ENCODE data around the gene GNAS-AS1. TPM values are rescaled to one million over a fixed set of nuclear protein-coding genes. Genes with fewer than 3 reads are reported as not detected.

Gene GNAS-AS1
- total RNA-seq, 1 donor from 2014 or later: 1.5 TPM

- TF ChIP-seq CTCF (IDR thresholded peaks at IDR 0.05): no peak
- no peaks in the 10 kb centered on the region for H3K9me3 Mint-ChIP-seq (ENCODE audit: unreplicated experiment)
- H3K27ac Mint-ChIP-seq (ENCODE audit: unreplicated experiment): no peak overlapping the region
- peaks cover 13% of the 10 kb centered on the region for H3K4me1 Mint-ChIP-seq (ENCODE audit: unreplicated experiment)
- H3K4me3 Mint-ChIP-seq (ENCODE audit: unreplicated experiment): no peak overlapping the region
- H3K36me3 Mint-ChIP-seq (ENCODE audit: unreplicated experiment): no peaks in the 10 kb centered on the region
- no peak for DNase-seq (ENCODE audit: extremely low spot score, unreplicated experiment)
- peaks cover 3% of the 10 kb centered on the region for H3K27me3 Mint-ChIP-seq (ENCODE audit: unreplicated experiment)
These were observed 33.6 kb downstream of the GNAS-AS1 start for GRCh38 chr20:58816957-58817651.

GRCh38 chr20:58816051-58816450 is 34.7 kb downstream of the GNAS-AS1 start:
- Mint-ChIP-seq H3K36me3 (ENCODE audit: unreplicated experiment) (no peaks in the 10 kb centered on the region), H3K9me3 (ENCODE audit: unreplicated experiment) (no peaks in the 10 kb centered on the region), H3K4me3 (ENCODE audit: unreplicated experiment) (no peak overlapping the region), H3K4me1 (ENCODE audit: unreplicated experiment) (peaks cover 13% of the 10 kb centered on the region), H3K27me3 (ENCODE audit: unreplicated experiment) (peaks cover 6% of the 10 kb centered on the region), H3K27ac (ENCODE audit: unreplicated experiment) (no peak overlapping the region)
- DNase-seq (ENCODE audit: extremely low spot score, unreplicated experiment): no peak
- no peak for TF ChIP-seq CTCF (IDR thresholded peaks at IDR 0.05)

- TF ChIP-seq CTCF (IDR thresholded peaks at IDR 0.05): no peak
- H3K27ac Mint-ChIP-seq (ENCODE audit: unreplicated experiment): no peak overlapping the region
- no peak for DNase-seq (ENCODE audit: extremely low spot score, unreplicated experiment)
- H3K36me3 Mint-ChIP-seq (ENCODE audit: unreplicated experiment): no peaks in the 10 kb centered on the region
- peaks cover 13% of the 10 kb centered on the region for H3K4me1 Mint-ChIP-seq (ENCODE audit: unreplicated experiment)
- no peaks in the 10 kb centered on the region for H3K9me3 Mint-ChIP-seq (ENCODE audit: unreplicated experiment)
- peaks cover 6% of the 10 kb centered on the region for H3K27me3 Mint-ChIP-seq (ENCODE audit: unreplicated experiment)
- no peak overlapping the region for H3K4me3 Mint-ChIP-seq (ENCODE audit: unreplicated experiment)
These were observed 35.3 kb downstream of the GNAS-AS1 start for GRCh38 chr20:58815448-58815847.

- no peaks in the 10 kb centered on the region for H3K36me3 Mint-ChIP-seq (ENCODE audit: unreplicated experiment)
- H3K27me3 Mint-ChIP-seq (ENCODE audit: unreplicated experiment): peaks cover 6% of the 10 kb centered on the region
- H3K4me1 Mint-ChIP-seq (ENCODE audit: unreplicated experiment): peaks cover 3% of the 10 kb centered on the region
- no peak overlapping the region for H3K27ac Mint-ChIP-seq (ENCODE audit: unreplicated experiment)
- no peak for TF ChIP-seq CTCF (IDR thresholded peaks at IDR 0.05)
- H3K9me3 Mint-ChIP-seq (ENCODE audit: unreplicated experiment): no peaks in the 10 kb centered on the region
- H3K4me3 Mint-ChIP-seq (ENCODE audit: unreplicated experiment): no peak overlapping the region
- no peak for DNase-seq (ENCODE audit: extremely low spot score, unreplicated experiment)
These were observed 37.3 kb downstream of the GNAS-AS1 start for GRCh38 chr20:58813369-58813768.

GRCh38 chr20:58811334-58811733 is 39.4 kb downstream of the GNAS-AS1 start:
- TF ChIP-seq CTCF (IDR thresholded peaks at IDR 0.05): no peak
- Mint-ChIP-seq H3K27ac (ENCODE audit: unreplicated experiment) (no peak overlapping the region), H3K27me3 (ENCODE audit: unreplicated experiment) (peaks cover 11% of the 10 kb centered on the region), H3K4me1 (ENCODE audit: unreplicated experiment) (no peaks in the 10 kb centered on the region), H3K36me3 (ENCODE audit: unreplicated experiment) (no peaks in the 10 kb centered on the region), H3K9me3 (ENCODE audit: unreplicated experiment) (no peaks in the 10 kb centered on the region), H3K4me3 (ENCODE audit: unreplicated experiment) (no peak overlapping the region)
- DNase-seq (ENCODE audit: extremely low spot score, unreplicated experiment): no peak

Measured in osteocyte (in vitro differentiated cells).